ENCODE data around the gene CDCP2.

CDCP2 gene

DNA sequence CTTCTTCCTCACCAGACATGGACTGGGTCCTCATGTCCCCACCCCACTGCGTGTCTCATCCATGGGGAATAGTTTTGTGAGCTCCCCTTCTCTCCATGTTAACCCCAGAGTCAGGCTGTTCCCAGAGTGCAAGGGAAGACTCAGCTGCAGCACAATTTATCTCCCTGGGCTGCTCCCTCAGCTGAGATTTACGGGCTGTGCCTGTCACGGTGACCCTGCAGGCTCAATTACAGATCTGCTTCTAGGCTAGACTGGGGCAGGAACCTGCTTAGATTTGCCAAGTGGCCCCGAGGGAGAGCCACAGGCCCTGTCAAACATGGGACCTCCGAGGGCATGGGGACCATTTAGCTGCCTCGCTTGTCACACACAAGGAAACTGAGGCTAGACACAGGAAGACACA is 37.8 kb downstream of the CDCP2 start:
- ChIA-PET CTCF (interaction anchor here (0.6 to 1.8 kb wide), 7 partner anchors 11 to 384 kb away, joined by 3 to 9 read pairs (median 3); no protein-coding TSS in a partner anchor), POLR2A (no interaction called here)
- DNase-seq (ENCODE audit: low read depth, low spot score), result no peak
- no peak overlapping the region for H3K4me3 ChIP-seq (ENCODE audit: low read depth, low read length)
- TF ChIP-seq, protein P1, sequence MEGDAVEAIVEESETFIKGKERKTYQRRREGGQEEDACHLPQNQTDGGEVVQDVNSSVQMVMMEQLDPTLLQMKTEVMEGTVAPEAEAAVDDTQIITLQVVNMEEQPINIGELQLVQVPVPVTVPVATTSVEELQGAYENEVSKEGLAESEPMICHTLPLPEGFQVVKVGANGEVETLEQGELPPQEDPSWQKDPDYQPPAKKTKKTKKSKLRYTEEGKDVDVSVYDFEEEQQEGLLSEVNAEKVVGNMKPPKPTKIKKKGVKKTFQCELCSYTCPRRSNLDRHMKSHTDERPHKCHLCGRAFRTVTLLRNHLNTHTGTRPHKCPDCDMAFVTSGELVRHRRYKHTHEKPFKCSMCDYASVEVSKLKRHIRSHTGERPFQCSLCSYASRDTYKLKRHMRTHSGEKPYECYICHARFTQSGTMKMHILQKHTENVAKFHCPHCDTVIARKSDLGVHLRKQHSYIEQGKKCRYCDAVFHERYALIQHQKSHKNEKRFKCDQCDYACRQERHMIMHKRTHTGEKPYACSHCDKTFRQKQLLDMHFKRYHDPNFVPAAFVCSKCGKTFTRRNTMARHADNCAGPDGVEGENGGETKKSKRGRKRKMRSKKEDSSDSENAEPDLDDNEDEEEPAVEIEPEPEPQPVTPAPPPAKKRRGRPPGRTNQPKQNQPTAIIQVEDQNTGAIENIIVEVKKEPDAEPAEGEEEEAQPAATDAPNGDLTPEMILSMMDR (IDR thresholded peaks at IDR 0.05; ENCODE audit: insufficient read depth, low read length, missing control alignments), result no peak

GRCh38 chr1:54114001-54114400 is 38.8 kb downstream of the CDCP2 start:
- ChIA-PET POLR2A (interaction anchor here (0.6 kb wide), 1 partner anchor 26 kb away, joined by 3 read pairs; no protein-coding TSS in a partner anchor), CTCF (interaction anchor here (1.0 to 1.8 kb wide), 6 partner anchors 9 to 385 kb away, joined by 3 to 9 read pairs (median 4); no protein-coding TSS in a partner anchor)
- no peak overlapping the region for H3K4me3 ChIP-seq (ENCODE audit: low read depth, low read length)
- TF ChIP-seq, protein P1 (IDR thresholded peaks at IDR 0.05; ENCODE audit: insufficient read depth, low read length, missing control alignments), result no peak
- DNase-seq (ENCODE audit: low read depth, low spot score), result no peak

DNA sequence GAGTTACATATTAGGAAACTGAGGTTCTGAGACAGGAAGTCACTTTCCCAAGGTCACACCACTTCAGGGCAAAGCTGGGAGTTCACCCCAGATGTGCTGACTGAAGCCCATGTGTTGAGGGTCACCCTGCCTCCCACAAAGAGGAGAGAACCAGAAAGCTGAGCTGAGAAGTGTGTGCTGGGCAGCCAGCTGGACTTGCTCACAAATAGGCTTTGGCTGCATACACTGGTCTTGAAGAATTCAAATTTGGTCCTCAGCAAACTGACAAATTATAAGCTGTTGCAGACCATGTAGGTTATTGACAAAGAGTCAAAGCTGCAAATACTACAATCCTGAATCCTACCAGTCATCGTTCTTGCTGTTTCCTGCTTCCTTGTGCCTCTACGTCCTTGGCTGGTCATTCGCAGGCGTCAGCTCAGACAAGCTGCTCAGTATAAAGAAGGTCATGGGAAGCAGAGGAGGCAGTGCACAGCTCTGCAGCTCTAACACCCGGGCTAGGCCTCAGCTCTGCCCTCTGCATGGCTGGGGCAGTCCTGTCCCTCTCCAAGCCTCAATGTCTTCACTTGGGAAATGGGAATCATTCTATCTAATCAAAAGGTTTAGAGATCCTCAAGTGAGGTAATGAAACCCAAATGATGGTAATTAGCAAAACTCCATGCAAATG is 40.0 kb downstream of the CDCP2 start:
- ChIA-PET CTCF (interaction anchor here (0.8 to 2.6 kb wide), 3 partner anchors 10 to 387 kb away, joined by 3 to 14 read pairs (median 5); no protein-coding TSS in a partner anchor), POLR2A (interaction anchor here (0.7 kb wide), 1 partner anchor 9 kb away, joined by 6 read pairs; no protein-coding TSS in a partner anchor)
- TF ChIP-seq, protein P1 (IDR thresholded peaks at IDR 0.05; ENCODE audit: insufficient read depth, low read length, missing control alignments), result no peak
- H3K4me3 ChIP-seq (ENCODE audit: low read depth, low read length), result no peak overlapping the region
- no peak for DNase-seq (ENCODE audit: low read depth, low spot score)

DNA sequence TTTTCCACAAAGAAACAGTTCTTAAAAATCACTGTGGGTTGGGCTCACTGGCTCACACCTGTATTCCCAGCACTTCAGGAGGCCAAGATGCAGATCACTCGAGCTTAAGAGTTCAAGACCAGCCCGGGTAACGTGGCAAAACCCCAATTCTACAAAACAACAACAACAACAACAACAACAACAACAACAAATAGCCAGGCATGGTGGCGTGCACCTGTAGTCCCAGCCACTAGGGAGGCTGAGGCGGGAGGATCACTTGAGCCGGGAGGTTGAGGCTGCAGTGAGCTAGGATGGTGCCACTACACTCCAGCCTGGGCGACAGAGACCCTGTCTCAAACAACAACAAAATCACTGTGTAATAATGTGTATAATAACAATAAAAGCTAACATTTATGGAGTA is 40.8 kb downstream of the CDCP2 start:
- DNase-seq (ENCODE audit: low read depth, low spot score), result no peak
- CTCF ChIA-PET, result interaction anchor here (0.9 to 2.6 kb wide), 6 partner anchors 9 to 407 kb away, joined by 3 to 14 read pairs (median 4); no protein-coding TSS in a partner anchor
- no peak overlapping the region for H3K4me3 ChIP-seq (ENCODE audit: low read depth, low read length)
- TF ChIP-seq, protein P1 (IDR thresholded peaks at IDR 0.05; ENCODE audit: insufficient read depth, low read length, missing control alignments), result no peak
- POLR2A ChIA-PET, result no interaction called here

- ChIA-PET POLR2A (no interaction called here), CTCF (interaction anchor here (0.9 to 2.6 kb wide), 5 partner anchors 10 to 407 kb away, joined by 3 to 14 read pairs (median 3); no protein-coding TSS in a partner anchor)
Observed at GRCh38 chr1:54111624-54112023, 41.2 kb downstream of the CDCP2 start.

DNA sequence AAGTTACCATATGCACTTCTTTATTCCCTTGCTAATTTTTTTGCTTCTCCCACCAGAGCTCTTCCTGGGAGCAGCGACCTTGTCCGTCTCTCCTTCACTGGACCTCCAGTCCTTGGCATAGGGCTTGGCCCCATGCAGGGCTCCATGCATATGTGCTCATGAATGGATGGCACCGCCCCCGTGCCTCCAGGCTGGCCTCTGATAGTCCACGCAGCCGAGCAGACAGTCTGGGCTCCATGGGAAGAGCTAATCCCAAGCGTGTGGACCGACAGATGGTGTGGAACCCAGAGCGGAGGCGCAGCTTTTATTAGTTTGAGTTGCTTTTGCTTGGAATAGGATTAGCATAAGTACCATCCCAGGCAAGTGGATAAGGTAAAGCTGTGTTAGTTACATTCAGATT is 41.8 kb downstream of the CDCP2 start:
- CTCF ChIA-PET, result interaction anchor here (1.4 to 2.6 kb wide), 3 partner anchors 11 to 379 kb away, joined by 3 to 14 read pairs (median 8); no protein-coding TSS in a partner anchor
- no peak for DNase-seq (ENCODE audit: low read depth, low spot score)
- no peak overlapping the region for H3K4me3 ChIP-seq (ENCODE audit: low read depth, low read length)
- TF ChIP-seq, protein P1 (IDR thresholded peaks at IDR 0.05; ENCODE audit: insufficient read depth, low read length, missing control alignments), result no peak
- POLR2A ChIA-PET, result no interaction called here

More at GRCh38 chr1:54111624-54112023, 41.2 kb downstream of the CDCP2 start:
- TF ChIP-seq, protein P1 (IDR thresholded peaks at IDR 0.05; ENCODE audit: insufficient read depth, low read length, missing control alignments), result no peak
- no peak overlapping the region for H3K4me3 ChIP-seq (ENCODE audit: low read depth, low read length)
- DNase-seq (ENCODE audit: low read depth, low spot score), result no peak
